ENCODE data around the gene METAP1. TPM values are rescaled to one million over a fixed set of nuclear protein-coding genes. Genes with fewer than 3 reads are reported as not detected.

The METAP1 gene
- total and polyA plus RNA-seq, 2 experiments from 2014 or later, result 64.1 to 122 TPM

DNA sequence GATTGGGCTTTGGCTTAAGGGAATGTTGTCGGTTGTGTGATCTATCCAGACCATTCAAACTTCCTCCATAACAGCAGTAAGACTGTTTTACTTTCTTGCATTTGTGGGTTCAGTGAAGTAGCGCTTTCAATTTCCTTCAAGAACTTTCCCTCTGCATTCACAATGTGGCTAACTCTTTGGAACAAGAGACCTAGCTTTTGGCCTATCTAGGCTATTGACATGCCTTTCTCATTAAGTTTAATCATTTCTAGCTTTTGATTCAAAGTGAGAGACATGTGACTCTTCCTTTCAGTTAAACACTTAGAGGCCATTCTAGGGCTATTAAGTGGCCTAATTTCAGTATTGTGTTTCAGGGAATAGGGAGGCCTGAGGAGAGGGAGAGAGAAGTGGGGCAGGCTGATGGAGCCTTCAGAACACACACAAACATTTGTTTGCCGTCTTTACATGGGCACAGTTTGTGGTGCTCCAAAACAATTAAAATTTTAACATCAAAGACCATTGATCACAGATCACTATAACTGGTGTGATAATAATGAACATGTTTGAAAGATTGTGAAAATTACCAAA lies 59.0 kb downstream of the METAP1 start (continued):
- no peak for TF ChIP-seq EZH2phosphoT487 (IDR thresholded peaks at IDR 0.05; ENCODE audit: unreplicated experiment)
- TF ChIP-seq, protein P1, sequence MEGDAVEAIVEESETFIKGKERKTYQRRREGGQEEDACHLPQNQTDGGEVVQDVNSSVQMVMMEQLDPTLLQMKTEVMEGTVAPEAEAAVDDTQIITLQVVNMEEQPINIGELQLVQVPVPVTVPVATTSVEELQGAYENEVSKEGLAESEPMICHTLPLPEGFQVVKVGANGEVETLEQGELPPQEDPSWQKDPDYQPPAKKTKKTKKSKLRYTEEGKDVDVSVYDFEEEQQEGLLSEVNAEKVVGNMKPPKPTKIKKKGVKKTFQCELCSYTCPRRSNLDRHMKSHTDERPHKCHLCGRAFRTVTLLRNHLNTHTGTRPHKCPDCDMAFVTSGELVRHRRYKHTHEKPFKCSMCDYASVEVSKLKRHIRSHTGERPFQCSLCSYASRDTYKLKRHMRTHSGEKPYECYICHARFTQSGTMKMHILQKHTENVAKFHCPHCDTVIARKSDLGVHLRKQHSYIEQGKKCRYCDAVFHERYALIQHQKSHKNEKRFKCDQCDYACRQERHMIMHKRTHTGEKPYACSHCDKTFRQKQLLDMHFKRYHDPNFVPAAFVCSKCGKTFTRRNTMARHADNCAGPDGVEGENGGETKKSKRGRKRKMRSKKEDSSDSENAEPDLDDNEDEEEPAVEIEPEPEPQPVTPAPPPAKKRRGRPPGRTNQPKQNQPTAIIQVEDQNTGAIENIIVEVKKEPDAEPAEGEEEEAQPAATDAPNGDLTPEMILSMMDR (conservative IDR thresholded peaks at IDR 0.05; ENCODE audit: low read depth in 2 of 2), result no peak
- no peak for TF ChIP-seq NANOG (IDR thresholded peaks at IDR 0.05; ENCODE audit: borderline replicate concordance)
- TF ChIP-seq, protein P2, sequence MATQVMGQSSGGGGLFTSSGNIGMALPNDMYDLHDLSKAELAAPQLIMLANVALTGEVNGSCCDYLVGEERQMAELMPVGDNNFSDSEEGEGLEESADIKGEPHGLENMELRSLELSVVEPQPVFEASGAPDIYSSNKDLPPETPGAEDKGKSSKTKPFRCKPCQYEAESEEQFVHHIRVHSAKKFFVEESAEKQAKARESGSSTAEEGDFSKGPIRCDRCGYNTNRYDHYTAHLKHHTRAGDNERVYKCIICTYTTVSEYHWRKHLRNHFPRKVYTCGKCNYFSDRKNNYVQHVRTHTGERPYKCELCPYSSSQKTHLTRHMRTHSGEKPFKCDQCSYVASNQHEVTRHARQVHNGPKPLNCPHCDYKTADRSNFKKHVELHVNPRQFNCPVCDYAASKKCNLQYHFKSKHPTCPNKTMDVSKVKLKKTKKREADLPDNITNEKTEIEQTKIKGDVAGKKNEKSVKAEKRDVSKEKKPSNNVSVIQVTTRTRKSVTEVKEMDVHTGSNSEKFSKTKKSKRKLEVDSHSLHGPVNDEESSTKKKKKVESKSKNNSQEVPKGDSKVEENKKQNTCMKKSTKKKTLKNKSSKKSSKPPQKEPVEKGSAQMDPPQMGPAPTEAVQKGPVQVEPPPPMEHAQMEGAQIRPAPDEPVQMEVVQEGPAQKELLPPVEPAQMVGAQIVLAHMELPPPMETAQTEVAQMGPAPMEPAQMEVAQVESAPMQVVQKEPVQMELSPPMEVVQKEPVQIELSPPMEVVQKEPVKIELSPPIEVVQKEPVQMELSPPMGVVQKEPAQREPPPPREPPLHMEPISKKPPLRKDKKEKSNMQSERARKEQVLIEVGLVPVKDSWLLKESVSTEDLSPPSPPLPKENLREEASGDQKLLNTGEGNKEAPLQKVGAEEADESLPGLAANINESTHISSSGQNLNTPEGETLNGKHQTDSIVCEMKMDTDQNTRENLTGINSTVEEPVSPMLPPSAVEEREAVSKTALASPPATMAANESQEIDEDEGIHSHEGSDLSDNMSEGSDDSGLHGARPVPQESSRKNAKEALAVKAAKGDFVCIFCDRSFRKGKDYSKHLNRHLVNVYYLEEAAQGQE (IDR thresholded peaks at IDR 0.05; ENCODE audit: unreplicated experiment), result no peak
- TF ChIP-seq POLR2AphosphoS5 (IDR thresholded peaks at IDR 0.05; ENCODE audit: low read depth), result no peak

DNA sequence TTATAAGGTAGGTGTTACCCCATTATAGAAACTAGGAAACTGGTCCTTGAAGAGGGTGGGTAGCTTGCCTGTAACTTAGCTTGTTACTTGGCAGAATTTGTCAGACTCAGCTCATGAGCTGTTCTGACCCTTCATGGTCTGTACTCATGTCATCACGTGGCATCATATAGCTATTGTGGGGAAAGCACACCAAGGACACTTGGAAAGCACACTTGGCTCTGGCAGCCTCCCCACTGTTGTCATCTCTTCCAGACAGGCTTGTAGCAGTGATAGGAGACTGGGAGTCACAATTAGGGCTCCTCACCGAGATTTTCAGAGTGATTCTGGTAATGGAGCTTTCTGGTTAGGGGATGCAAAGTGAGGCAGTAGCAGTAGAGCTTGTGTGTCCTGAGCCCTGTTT lies 62.7 kb downstream of the METAP1 start:
- no peak overlapping the region for H2AFZ ChIP-seq
- H3K4me1 Mint-ChIP-seq, result peaks cover 9% of the 10 kb centered on the region
- peaks cover 5% of the 10 kb centered on the region for H3K27me3 Mint-ChIP-seq (ENCODE audit: insufficient read depth, low read depth, poor library complexity)
- peaks cover 16% of the 10 kb centered on the region for H3K79me2 ChIP-seq (replicated peaks; ENCODE audit: insufficient read depth)
- H3K27ac ChIP-seq (ENCODE audit: low read depth), result no peak overlapping the region
- TF ChIP-seq ZNF331 (CRISPR knock-in tag; IDR thresholded peaks at IDR 0.05; ENCODE audit: low read depth) (no peak), POLR2AphosphoS5 (IDR thresholded peaks at IDR 0.05; ENCODE audit: low read depth) (no peak), CREB1 (CRISPR knock-in tag; IDR thresholded peaks at IDR 0.05; ENCODE audit: low read depth) (no peak)
- TF ChIP-seq, protein P3, sequence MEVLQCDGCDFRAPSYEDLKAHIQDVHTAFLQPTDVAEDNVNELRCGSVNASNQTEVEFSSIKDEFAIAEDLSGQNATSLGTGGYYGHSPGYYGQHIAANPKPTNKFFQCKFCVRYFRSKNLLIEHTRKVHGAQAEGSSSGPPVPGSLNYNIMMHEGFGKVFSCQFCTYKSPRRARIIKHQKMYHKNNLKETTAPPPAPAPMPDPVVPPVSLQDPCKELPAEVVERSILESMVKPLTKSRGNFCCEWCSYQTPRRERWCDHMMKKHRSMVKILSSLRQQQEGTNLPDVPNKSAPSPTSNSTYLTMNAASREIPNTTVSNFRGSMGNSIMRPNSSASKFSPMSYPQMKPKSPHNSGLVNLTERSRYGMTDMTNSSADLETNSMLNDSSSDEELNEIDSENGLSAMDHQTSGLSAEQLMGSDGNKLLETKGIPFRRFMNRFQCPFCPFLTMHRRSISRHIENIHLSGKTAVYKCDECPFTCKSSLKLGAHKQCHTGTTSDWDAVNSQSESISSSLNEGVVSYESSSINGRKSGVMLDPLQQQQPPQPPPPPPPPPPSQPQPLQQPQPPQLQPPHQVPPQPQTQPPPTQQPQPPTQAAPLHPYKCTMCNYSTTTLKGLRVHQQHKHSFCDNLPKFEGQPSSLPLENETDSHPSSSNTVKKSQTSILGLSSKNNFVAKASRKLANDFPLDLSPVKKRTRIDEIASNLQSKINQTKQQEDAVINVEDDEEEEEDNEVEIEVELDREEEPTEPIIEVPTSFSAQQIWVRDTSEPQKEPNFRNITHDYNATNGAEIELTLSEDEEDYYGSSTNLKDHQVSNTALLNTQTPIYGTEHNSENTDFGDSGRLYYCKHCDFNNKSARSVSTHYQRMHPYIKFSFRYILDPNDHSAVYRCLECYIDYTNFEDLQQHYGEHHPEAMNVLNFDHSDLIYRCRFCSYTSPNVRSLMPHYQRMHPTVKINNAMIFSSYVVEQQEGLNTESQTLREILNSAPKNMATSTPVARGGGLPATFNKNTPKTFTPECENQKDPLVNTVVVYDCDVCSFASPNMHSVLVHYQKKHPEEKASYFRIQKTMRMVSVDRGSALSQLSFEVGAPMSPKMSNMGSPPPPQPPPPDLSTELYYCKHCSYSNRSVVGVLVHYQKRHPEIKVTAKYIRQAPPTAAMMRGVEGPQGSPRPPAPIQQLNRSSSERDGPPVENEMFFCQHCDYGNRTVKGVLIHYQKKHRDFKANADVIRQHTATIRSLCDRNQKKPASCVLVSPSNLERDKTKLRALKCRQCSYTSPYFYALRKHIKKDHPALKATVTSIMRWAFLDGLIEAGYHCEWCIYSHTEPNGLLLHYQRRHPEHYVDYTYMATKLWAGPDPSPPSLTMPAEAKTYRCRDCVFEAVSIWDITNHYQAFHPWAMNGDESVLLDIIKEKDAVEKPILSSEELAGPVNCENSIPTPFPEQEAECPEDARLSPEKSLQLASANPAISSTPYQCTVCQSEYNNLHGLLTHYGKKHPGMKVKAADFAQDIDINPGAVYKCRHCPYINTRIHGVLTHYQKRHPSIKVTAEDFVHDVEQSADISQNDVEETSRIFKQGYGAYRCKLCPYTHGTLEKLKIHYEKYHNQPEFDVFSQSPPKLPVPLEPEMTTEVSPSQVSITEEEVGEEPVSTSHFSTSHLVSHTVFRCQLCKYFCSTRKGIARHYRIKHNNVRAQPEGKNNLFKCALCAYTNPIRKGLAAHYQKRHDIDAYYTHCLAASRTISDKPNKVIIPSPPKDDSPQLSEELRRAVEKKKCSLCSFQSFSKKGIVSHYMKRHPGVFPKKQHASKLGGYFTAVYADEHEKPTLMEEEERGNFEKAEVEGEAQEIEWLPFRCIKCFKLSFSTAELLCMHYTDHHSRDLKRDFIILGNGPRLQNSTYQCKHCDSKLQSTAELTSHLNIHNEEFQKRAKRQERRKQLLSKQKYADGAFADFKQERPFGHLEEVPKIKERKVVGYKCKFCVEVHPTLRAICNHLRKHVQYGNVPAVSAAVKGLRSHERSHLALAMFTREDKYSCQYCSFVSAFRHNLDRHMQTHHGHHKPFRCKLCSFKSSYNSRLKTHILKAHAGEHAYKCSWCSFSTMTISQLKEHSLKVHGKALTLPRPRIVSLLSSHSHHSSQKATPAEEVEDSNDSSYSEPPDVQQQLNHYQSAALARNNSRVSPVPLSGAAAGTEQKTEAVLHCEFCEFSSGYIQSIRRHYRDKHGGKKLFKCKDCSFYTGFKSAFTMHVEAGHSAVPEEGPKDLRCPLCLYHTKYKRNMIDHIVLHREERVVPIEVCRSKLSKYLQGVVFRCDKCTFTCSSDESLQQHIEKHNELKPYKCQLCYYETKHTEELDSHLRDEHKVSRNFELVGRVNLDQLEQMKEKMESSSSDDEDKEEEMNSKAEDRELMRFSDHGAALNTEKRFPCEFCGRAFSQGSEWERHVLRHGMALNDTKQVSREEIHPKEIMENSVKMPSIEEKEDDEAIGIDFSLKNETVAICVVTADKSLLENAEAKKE (CRISPR knock-in tag; IDR thresholded peaks at IDR 0.05), result no peak
- ATAC-seq (no peak), DNase-seq (ENCODE audit: low spot score) (no peak)
- peaks cover 3% of the 10 kb centered on the region; the same call in 1 of the 2 replicates for H3K4me1 ChIP-seq (ENCODE audit: insufficient read depth)
- H4K20me1 ChIP-seq (replicated peaks; ENCODE audit: insufficient read depth), result 0 out of 2 replicates have a peak, but pooled peaks cover 19% of the 10 kb centered on the region
- no peaks in the 10 kb centered on the region for H3F3A ChIP-seq (replicated peaks; ENCODE audit: low read depth)
- no peak overlapping the region for H3K4me2 ChIP-seq
- no peaks in the 10 kb centered on the region for H3K27me3 ChIP-seq (ENCODE audit: insufficient read depth)
- no peaks in the 10 kb centered on the region for H3K9me2 ChIP-seq (ENCODE audit: insufficient read depth)
- H3K4me3 ChIP-seq, result no peak overlapping the region
- peaks cover 26% of the 10 kb centered on the region; the same call in 1 of the 2 replicates for H3K36me3 ChIP-seq (ENCODE audit: insufficient read depth)
- no peak overlapping the region for H3K4me3 Mint-ChIP-seq
- no peak overlapping the region for H3K27ac Mint-ChIP-seq
- H3K9me3 Mint-ChIP-seq, result no peaks in the 10 kb centered on the region
- H3K36me3 Mint-ChIP-seq (ENCODE audit: low read depth), result peaks cover 63% of the 10 kb centered on the region

Measured in GM23338 (cell line).